GM20000 (cell line): ENCODE measurements around the gene GRIN3A.
"Not testable (repeated sequence)": the region's sequence is repeated elsewhere in the genome, so short reads cannot be mapped to it uniquely, and the experiment has no call there.

Experiments
- DNase-seq: peaks from one replicate; pipeline ENCODE4 v3.0.0; 2012; ENCODE audit warnings: low spot score
- CTCF ChIP-seq: IDR thresholded peaks from 2 replicates; pipeline ENCODE4 v1.5.1; 2012; ENCODE audit warnings: mild to moderate bottlenecking, control low read depth; ENCODE audit errors: extremely low read depth, missing control alignments

GRIN3A gene

GRCh38 chr9:101567725-101568350, 170.6 kb downstream of the GRIN3A start:
- DNase-seq: no peak
- no peak for TF ChIP-seq CTCF

- TF ChIP-seq CTCF: peak; percentile 8
- DNase-seq: peak; percentile 16
These were observed 171.3 kb downstream of the GRIN3A start for GRCh38 chr9:101566904-101567724.

GRCh38 chr9:101564252-101564651, 174.2 kb downstream of the GRIN3A start:
- no peak for DNase-seq
- no peak for TF ChIP-seq CTCF

GRCh38 chr9:101562966-101563365, 175.5 kb downstream of the GRIN3A start:
- no peak for DNase-seq
- no peak for TF ChIP-seq CTCF

GRCh38 chr9:101561740-101562139, 176.7 kb downstream of the GRIN3A start:
- no peak for TF ChIP-seq CTCF
- DNase-seq: no peak

GRCh38 chr9:101549472-101550098, 188.9 kb downstream of the GRIN3A start:
- not testable (repeated sequence) for DNase-seq

GRCh38 chr9:101543098-101543735, 195.2 kb downstream of the GRIN3A start:
- no peak for DNase-seq
- no peak for TF ChIP-seq CTCF
